Measurements from ENCODE around the gene TKTL1.

- no peak for TF ChIP-seq POLR2A (IDR thresholded peaks at IDR 0.05)
- TF ChIP-seq, protein P1, sequence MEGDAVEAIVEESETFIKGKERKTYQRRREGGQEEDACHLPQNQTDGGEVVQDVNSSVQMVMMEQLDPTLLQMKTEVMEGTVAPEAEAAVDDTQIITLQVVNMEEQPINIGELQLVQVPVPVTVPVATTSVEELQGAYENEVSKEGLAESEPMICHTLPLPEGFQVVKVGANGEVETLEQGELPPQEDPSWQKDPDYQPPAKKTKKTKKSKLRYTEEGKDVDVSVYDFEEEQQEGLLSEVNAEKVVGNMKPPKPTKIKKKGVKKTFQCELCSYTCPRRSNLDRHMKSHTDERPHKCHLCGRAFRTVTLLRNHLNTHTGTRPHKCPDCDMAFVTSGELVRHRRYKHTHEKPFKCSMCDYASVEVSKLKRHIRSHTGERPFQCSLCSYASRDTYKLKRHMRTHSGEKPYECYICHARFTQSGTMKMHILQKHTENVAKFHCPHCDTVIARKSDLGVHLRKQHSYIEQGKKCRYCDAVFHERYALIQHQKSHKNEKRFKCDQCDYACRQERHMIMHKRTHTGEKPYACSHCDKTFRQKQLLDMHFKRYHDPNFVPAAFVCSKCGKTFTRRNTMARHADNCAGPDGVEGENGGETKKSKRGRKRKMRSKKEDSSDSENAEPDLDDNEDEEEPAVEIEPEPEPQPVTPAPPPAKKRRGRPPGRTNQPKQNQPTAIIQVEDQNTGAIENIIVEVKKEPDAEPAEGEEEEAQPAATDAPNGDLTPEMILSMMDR (IDR thresholded peaks at IDR 0.05), result no peak
Measured at GRCh38 chrX:154355094-154355775, 59.6 kb downstream of the TKTL1 start.

Data from body of pancreas (tissue), 4 donors.